ENCODE results near the gene GEMIN7. TPM values are rescaled to one million over a fixed set of nuclear protein-coding genes. Genes with fewer than 3 reads are reported as not detected.
A peak's percentile ranks its signal among the peaks of the same experiment; 100 is the strongest.

The GEMIN7 gene
- total and polyA plus RNA-seq, 4 donors = 18.7 to 29.0 (median 22.7) TPM

GRCh38 chr19:45075301-45076028 is 3.6 kb upstream of the GEMIN7 start:
- ATAC-seq (ENCODE audit: insufficient read depth, low FRiP score) (peak; percentile 85), DNase-seq (peak; percentile 37 to 62 (median 52))
- H3K4me1 ChIP-seq (ENCODE audit: control insufficient read depth in 5 of 5, insufficient read depth in 5 of 5, low read length in 5 of 5) = peaks cover 5 to 14% (median 7%) of the 10 kb centered on the region in 5 donors
- peak overlapping the region in 1 of 2 donors; percentile 78 for H3K27ac ChIP-seq (ENCODE audit: low read depth in 1 of 2, low read length in 1 of 2)
- H3K36me3 ChIP-seq (ENCODE audit: control insufficient read depth in 4 of 4, insufficient read depth in 4 of 4, low read length in 4 of 4) = peaks cover 0 to 15% (median 8%) of the 10 kb centered on the region in 4 donors
- peak overlapping the region; percentile 59 for H3K4me3 ChIP-seq
- no peak for TF ChIP-seq CTCF (IDR thresholded peaks at IDR 0.05; ENCODE audit: control extremely low read depth, extremely low read depth)
- no peaks in the 10 kb centered on the region for H3K27me3 ChIP-seq (ENCODE audit: control insufficient read depth in 3 of 3, insufficient read depth in 3 of 3, low read length in 2 of 3)
- WGBS, 2 donors = 2 to 5% methylated on average over 23 to 26 of the region's 26 CpGs
- H3K9me3 ChIP-seq (ENCODE audit: control insufficient read depth in 4 of 4, insufficient read depth in 3 of 4, low read length in 3 of 4) = no peaks in the 10 kb centered on the region
- H3K9ac ChIP-seq (ENCODE audit: insufficient read depth in 1 of 2, low read length in 2 of 2) = no peak overlapping the region

- ATAC-seq (ENCODE audit: insufficient read depth, low FRiP score) (peak; percentile 72), DNase-seq (peak; percentile 28 to 70 (median 59))
- Histone ChIP-seq H3K9ac (ENCODE audit: insufficient read depth in 1 of 2, low read length in 2 of 2) (no peak within 1 kb of the TSS), H3K9me3 (ENCODE audit: control insufficient read depth in 4 of 4, insufficient read depth in 3 of 4, low read length in 3 of 4) (no peaks in the 10 kb centered on the region), H3K27ac (ENCODE audit: low read depth in 1 of 2, low read length in 1 of 2) (peak within 1 kb of the TSS in 1 of 2 donors; percentile 78), H3K27me3 (ENCODE audit: control insufficient read depth in 3 of 3, insufficient read depth in 3 of 3, low read length in 2 of 3) (no peaks in the 10 kb centered on the region), H3K36me3 (ENCODE audit: control insufficient read depth in 4 of 4, insufficient read depth in 4 of 4, low read length in 4 of 4) (peaks cover 0 to 8% (median 4%) of the 10 kb centered on the region in 4 donors), H3K4me1 (ENCODE audit: control insufficient read depth in 5 of 5, insufficient read depth in 5 of 5, low read length in 5 of 5) (peaks cover 5 to 14% (median 7%) of the 10 kb centered on the region in 5 donors), H3K4me3 (peak within 1 kb of the TSS; percentile 59)
- 2% methylated on average over 79 to 81 of the region's 81 CpGs for WGBS, 2 donors
- TF ChIP-seq CTCF (IDR thresholded peaks at IDR 0.05; ENCODE audit: control extremely low read depth, extremely low read depth) = no peak
Measured at GRCh38 chr19:45076029-45076850, 2.8 kb upstream of the GEMIN7 start, which contains the start of gene ZNF296. TSS of gene ZNF296 (minus strand) at chr19:45076478. CDS start at chr19:45076373, 105 bp downstream.

- Histone ChIP-seq H3K9me3 (ENCODE audit: control insufficient read depth in 4 of 4, insufficient read depth in 3 of 4, low read length in 3 of 4) (no peaks in the 10 kb centered on the region), H3K9ac (ENCODE audit: insufficient read depth in 1 of 2, low read length in 2 of 2) (no peak overlapping the region), H3K27me3 (ENCODE audit: control insufficient read depth in 3 of 3, insufficient read depth in 3 of 3, low read length in 2 of 3) (no peaks in the 10 kb centered on the region), H3K36me3 (ENCODE audit: control insufficient read depth in 4 of 4, insufficient read depth in 4 of 4, low read length in 4 of 4) (peaks cover 0 to 8% (median 5%) of the 10 kb centered on the region in 4 donors), H3K4me3 (no peak overlapping the region), H3K4me1 (ENCODE audit: control insufficient read depth in 5 of 5, insufficient read depth in 5 of 5, low read length in 5 of 5) (peaks cover 5 to 14% (median 7%) of the 10 kb centered on the region in 5 donors), H3K27ac (ENCODE audit: low read depth in 1 of 2, low read length in 1 of 2) (no peak overlapping the region)
- no peak for TF ChIP-seq CTCF (IDR thresholded peaks at IDR 0.05; ENCODE audit: control extremely low read depth, extremely low read depth)
- ATAC-seq (ENCODE audit: insufficient read depth, low FRiP score) (no peak), DNase-seq (no peak)
- 75 to 79% methylated on average over 15 of the region's 15 CpGs for WGBS, 2 donors
Measured at GRCh38 chr19:45076851-45077730, 2.0 kb upstream of the GEMIN7 start.

All from lung (tissue), 12 donors.